Sigmoid colon (tissue), 7 donors: ENCODE measurements around the gene KIF3B. TPM values are rescaled to one million over a fixed set of nuclear protein-coding genes. Genes with fewer than 3 reads are reported as not detected.
"Not testable (repeated sequence)": the region's sequence is repeated elsewhere in the genome, so short reads cannot be mapped to it uniquely, and the experiment has no call there.

ENCODE experiments used
- DNase-seq: peaks from one replicate; pipeline ENCODE4 v3.0.0-alpha.2; 2019
- H3K27ac ChIP-seq, 4 donors: fragments of 200-600 bp; sonication (generic); one replicate each; pipeline ENCODE4 v1.5.1; 2016 to 2019; ENCODE audit warnings: mild to moderate bottlenecking in 1 of 4
- H3K27me3 ChIP-seq, 3 donors: fragments of 200-600 bp; sonication (generic); one replicate each; pipeline ENCODE4 v1.5.1; 2019; ENCODE audit warnings: mild to moderate bottlenecking in 1 of 3
- H3K36me3 ChIP-seq, 4 donors: fragments of 200-600 bp; sonication (generic); one replicate each; pipeline ENCODE4 v1.5.1; 2016 to 2019
- H3K4me1 ChIP-seq, 4 donors: fragments of 200-600 bp; sonication (generic); one replicate each; pipeline ENCODE4 v1.5.1; 2017 to 2019
- H3K4me3 ChIP-seq, 4 donors: fragments of 200-600 bp; sonication (generic); one replicate each; pipeline ENCODE4 v1.5.1; 2017 to 2019; ENCODE audit warnings: mild to moderate bottlenecking in 2 of 4, moderate library complexity in 1 of 4
- H3K9me3 ChIP-seq, 4 donors: fragments of 200-600 bp in 3 of 4; sonication (generic) in 3 of 4; one replicate each; pipeline versions ENCODE4 v1.5.1 to v1.6.1; 2013 to 2019
- EP300 ChIP-seq, 4 donors: sonication (generic); formaldehyde crosslinking; IDR thresholded peaks; one replicate each; pipeline ENCODE4 v1.6.1; 2017; ENCODE audit warnings: antibody characterized with exemption in 4 of 4
- POLR2A ChIP-seq, 2 donors: fragments of 450-650 bp; IDR thresholded peaks; one replicate each; pipeline ENCODE4 v1.6.1; 2016; ENCODE audit warnings: antibody characterized with exemption in 2 of 2, mild to moderate bottlenecking in 2 of 2, moderate library complexity in 2 of 2
- POLR2AphosphoS5 ChIP-seq, 4 donors: sonication (generic); formaldehyde crosslinking; IDR thresholded peaks; one replicate each; pipeline ENCODE4 v1.6.1; 2017; ENCODE audit warnings: antibody characterized with exemption in 4 of 4
- WGBS, 2 donors: extraction: QIAGEN DNeasy Blood & Tissue Kit; methylation state at CpG; one replicate each; pipeline ENCODE4 v1.1.7; 2013; 5-methylcytosine and 5-hydroxymethylcytosine counted together
- intact Hi-C: fragments of 100-400 bp; cut with DNase I; formaldehyde crosslinking; loops from one replicate; pipeline ENCODE4 v1.15.1; 2023
- polyA plus RNA-seq, 3 donors: library from polyadenylated mRNA; stranded (reverse); fragments of 200-250 nt; gene quantifications; one replicate each; pipeline ENCODE4 v1.2.3, GENCODE V29; 2013
- total RNA-seq, 4 donors: library from RNA; depleted of rRNA; stranded (reverse); fragments of >200 nt; gene quantifications; one replicate each; pipeline ENCODE4 v1.1.0, GENCODE V29; 2016
- TF ChIP-seq, protein P1 (sequence below), 4 experiments: fragments of 450-650 bp in 3 of 4; fragments of 200-600 bp in 1 of 4; IDR thresholded peaks; one replicate each; pipeline ENCODE4 v1.5.1; 2016 to 2019; ENCODE audit warnings: antibody characterized with exemption in 4 of 4, mild to moderate bottlenecking in 3 of 4, moderate library complexity in 2 of 4
- donor health status: healthy with polysubstance abuse.
- donor health status: Bipolar disorder and iron deficiency.
- donor health status: healthy.

The KIF3B gene
- total and polyA plus RNA-seq, 7 donors, result 16.1 to 45.8 (median 25.8) TPM

- intact Hi-C loops, result no loop called here
These were observed 103.3 kb downstream of the KIF3B start for GRCh38 chr20:32380745-32381144.

DNA sequence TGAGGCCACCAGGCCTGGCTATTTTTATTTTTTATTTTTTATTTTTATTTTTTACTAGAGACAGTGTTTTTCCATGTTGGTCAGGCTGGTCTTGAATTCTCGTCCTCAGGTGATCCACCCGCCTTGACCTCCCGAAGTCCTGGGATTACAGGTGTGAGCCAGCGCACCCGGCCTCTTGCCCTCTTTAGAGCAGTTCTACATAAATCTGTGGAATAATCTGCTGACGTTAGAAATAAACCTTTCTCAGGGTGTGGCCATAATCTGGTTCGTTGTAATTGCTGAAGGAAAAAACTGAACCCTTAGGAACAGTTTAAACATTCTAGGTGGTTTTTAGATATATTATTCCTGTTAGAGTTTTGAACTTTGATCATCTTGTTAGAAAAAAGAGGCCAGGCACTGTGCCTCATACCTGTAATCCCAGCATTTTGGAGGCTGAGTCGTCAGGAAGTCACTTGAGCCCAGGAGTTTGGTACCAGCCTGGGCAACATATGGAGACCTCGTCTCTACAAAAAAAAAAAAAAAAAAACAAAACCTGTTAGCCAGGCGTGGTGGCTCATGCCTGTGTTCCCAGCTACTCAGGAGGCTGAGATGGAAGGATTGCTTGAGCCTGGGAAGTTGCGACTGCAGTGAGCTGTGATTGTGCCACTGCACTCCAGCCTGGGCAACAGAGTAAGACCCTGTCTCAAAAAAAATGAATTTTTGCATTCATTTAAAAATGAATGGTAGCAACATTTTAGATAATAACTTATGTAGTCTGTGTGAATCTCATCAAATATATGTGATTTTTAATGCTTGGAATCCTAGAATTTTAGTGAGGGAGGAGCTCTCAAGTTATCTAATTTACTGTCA lies 104.9 kb downstream of the KIF3B start:
- no peak overlapping the region for H3K27ac ChIP-seq
- TF ChIP-seq POLR2AphosphoS5 (IDR thresholded peaks at IDR 0.05) (no peak), EP300 (IDR thresholded peaks at IDR 0.05) (no peak), POLR2A (IDR thresholded peaks at IDR 0.05) (no peak)
- TF ChIP-seq, protein P1, sequence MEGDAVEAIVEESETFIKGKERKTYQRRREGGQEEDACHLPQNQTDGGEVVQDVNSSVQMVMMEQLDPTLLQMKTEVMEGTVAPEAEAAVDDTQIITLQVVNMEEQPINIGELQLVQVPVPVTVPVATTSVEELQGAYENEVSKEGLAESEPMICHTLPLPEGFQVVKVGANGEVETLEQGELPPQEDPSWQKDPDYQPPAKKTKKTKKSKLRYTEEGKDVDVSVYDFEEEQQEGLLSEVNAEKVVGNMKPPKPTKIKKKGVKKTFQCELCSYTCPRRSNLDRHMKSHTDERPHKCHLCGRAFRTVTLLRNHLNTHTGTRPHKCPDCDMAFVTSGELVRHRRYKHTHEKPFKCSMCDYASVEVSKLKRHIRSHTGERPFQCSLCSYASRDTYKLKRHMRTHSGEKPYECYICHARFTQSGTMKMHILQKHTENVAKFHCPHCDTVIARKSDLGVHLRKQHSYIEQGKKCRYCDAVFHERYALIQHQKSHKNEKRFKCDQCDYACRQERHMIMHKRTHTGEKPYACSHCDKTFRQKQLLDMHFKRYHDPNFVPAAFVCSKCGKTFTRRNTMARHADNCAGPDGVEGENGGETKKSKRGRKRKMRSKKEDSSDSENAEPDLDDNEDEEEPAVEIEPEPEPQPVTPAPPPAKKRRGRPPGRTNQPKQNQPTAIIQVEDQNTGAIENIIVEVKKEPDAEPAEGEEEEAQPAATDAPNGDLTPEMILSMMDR (IDR thresholded peaks at IDR 0.05), result no peak
- no peak overlapping the region for H3K4me3 ChIP-seq
- no peaks in the 10 kb centered on the region for H3K9me3 ChIP-seq
- H3K27me3 ChIP-seq, result no peaks in the 10 kb centered on the region
- H3K36me3 ChIP-seq, result peaks cover 0 to 12% (median under 1%) of the 10 kb centered on the region in 4 donors
- no peak for DNase-seq
- peaks cover 0 to 30% (median 28%) of the 10 kb centered on the region in 4 donors for H3K4me1 ChIP-seq
- WGBS, 2 donors, result 29 to 74% methylated on average over 11 of the region's 11 CpGs
- intact Hi-C loops, result no loop called here

More at GRCh38 chr20:32380745-32381144, 103.3 kb downstream of the KIF3B start:
- Histone ChIP-seq H3K36me3 (peaks cover 0 to 13% (median 2%) of the 10 kb centered on the region in 4 donors), H3K4me3 (no peak overlapping the region), H3K27me3 (no peaks in the 10 kb centered on the region), H3K27ac (no peak overlapping the region), H3K9me3 (no peaks in the 10 kb centered on the region), H3K4me1 (peaks cover 0 to 17% (median 16%) of the 10 kb centered on the region in 4 donors)
- WGBS, 2 donors, result 95% methylated on average over 3 of the region's 3 CpGs
- TF ChIP-seq POLR2AphosphoS5 (IDR thresholded peaks at IDR 0.05), result no peak
- TF ChIP-seq POLR2A (IDR thresholded peaks at IDR 0.05), result no peak
- no peak for TF ChIP-seq EP300 (IDR thresholded peaks at IDR 0.05)
- TF ChIP-seq, protein P1 (IDR thresholded peaks at IDR 0.05), result no peak
- DNase-seq, result no peak

- H3K9me3 ChIP-seq, H3K27ac ChIP-seq, DNase-seq, H3K36me3 ChIP-seq, intact Hi-C loops, H3K4me3 ChIP-seq, H3K27me3 ChIP-seq: not testable (repeated sequence)
- WGBS, 2 donors, result 94 to 98% methylated on average over 9 of the region's 9 CpGs
- H3K4me1 ChIP-seq, result peaks cover 0 to 34% (median 28%) of the 10 kb centered on the region in 4 donors
These were observed 106.0 kb downstream of the KIF3B start for GRCh38 chr20:32383441-32383840.

Other genes starting within 250 kb of the KIF3B start
- 10 to 100 TPM in 2 of 4 donors, 1 to 10 TPM in 2; 8.6 to 28.0 (median 10.7) TPM for gene HCK, start 225.4 kb upstream of the KIF3B start, total RNA-seq
- 10 to 100 TPM; 17.5 to 25.8 (median 20.6) TPM for gene HCK, start 225.4 kb upstream of the KIF3B start, polyA plus RNA-seq
- gene TM9SF4, start 167.9 kb upstream of the KIF3B start, total RNA-seq, result 10 to 100 TPM; 15.3 to 24.0 (median 19.1) TPM
- 10 to 100 TPM in 1 of 3 donors, 1 to 10 TPM in 2; 6.6 to 38.3 (median 9.0) TPM for gene TM9SF4, start 167.9 kb upstream of the KIF3B start, polyA plus RNA-seq
- 1 to 10 TPM; 3.3 to 5.6 (median 4.6) TPM for gene PLAGL2, start 69.9 kb upstream of the KIF3B start, total RNA-seq
- 10 to 100 TPM in 1 of 3 donors, 1 to 10 TPM in 2; 3.0 to 12.5 (median 8.1) TPM for gene PLAGL2, start 69.9 kb upstream of the KIF3B start, polyA plus RNA-seq
- 10 to 100 TPM; 23.5 to 31.6 (median 27.8) TPM for gene POFUT1, start 69.8 kb upstream of the KIF3B start, total RNA-seq
- gene POFUT1, start 69.8 kb upstream of the KIF3B start, polyA plus RNA-seq, result 10 to 100 TPM in 2 of 3 donors, 1 to 10 TPM in 1; 7.2 to 25.3 (median 10.6) TPM
- 100 to 1,000 TPM in 1 of 4 donors, 10 to 100 TPM in 3; 46.7 to 102 (median 77.6) TPM for gene ASXL1, start 80.7 kb downstream of the KIF3B start, total RNA-seq
- 10 to 100 TPM in 1 of 3 donors, 1 to 10 TPM in 2; 6.0 to 31.6 (median 6.9) TPM for gene ASXL1, start 80.7 kb downstream of the KIF3B start, polyA plus RNA-seq